HG02981 (cell line): ENCODE data around the gene SMAD3.
"Not testable (repeated sequence)": the region's sequence is repeated elsewhere in the genome, so short reads cannot be mapped to it uniquely, and the experiment has no call there.

ENCODE experiments used
- ATAC-seq: cut with Tn5 transposase; IDR thresholded peaks from one replicate; pipeline ENCODE4 v1.9.1; 2021; ENCODE audit warnings: mild to moderate bottlenecking, moderate library complexity; ENCODE audit not compliant: unreplicated experiment

Gene SMAD3

GRCh38 chr15:67065531-67066005 is at the start of gene SMAD3:
Gene SMAD3 (plus strand): TSS chr15:67065602. CDS start chr15:67066155, 553 bp downstream.
- peak; percentile 33 for ATAC-seq

GRCh38 chr15:67017311-67017710 is 48.1 kb upstream of the SMAD3 start:
- no peak for ATAC-seq

GRCh38 chr15:67018026-67018425 is 47.4 kb upstream of the SMAD3 start:
- no peak for ATAC-seq

GRCh38 chr15:67018441-67018840 is 47.0 kb upstream of the SMAD3 start:
- ATAC-seq, result no peak

- ATAC-seq, result no peak
Measured at GRCh38 chr15:67019069-67019468, 46.3 kb upstream of the SMAD3 start.

GRCh38 chr15:67019884-67020520 is 45.4 kb upstream of the SMAD3 start:
- ATAC-seq, result no peak

GRCh38 chr15:67020668-67021067 is 44.7 kb upstream of the SMAD3 start:
- ATAC-seq, result not testable (repeated sequence)

GRCh38 chr15:67021455-67021854 is 43.9 kb upstream of the SMAD3 start:
- ATAC-seq, result no peak

GRCh38 chr15:67022587-67023105 is 42.8 kb upstream of the SMAD3 start:
- no peak for ATAC-seq

- no peak for ATAC-seq
Measured at GRCh38 chr15:67023517-67024313, 41.7 kb upstream of the SMAD3 start.

- no peak for ATAC-seq
Measured at GRCh38 chr15:67024314-67024997, 40.9 kb upstream of the SMAD3 start.

- no peak for ATAC-seq
Measured at GRCh38 chr15:67024998-67025368, 40.4 kb upstream of the SMAD3 start.

- ATAC-seq, result no peak
Measured at GRCh38 chr15:67025719-67026609, 39.4 kb upstream of the SMAD3 start.

GRCh38 chr15:67026610-67026967 is 38.8 kb upstream of the SMAD3 start:
- no peak for ATAC-seq

- not testable (repeated sequence) for ATAC-seq
Measured at GRCh38 chr15:67028440-67028839, 37.0 kb upstream of the SMAD3 start.

- no peak for ATAC-seq
Measured at GRCh38 chr15:67030036-67030762, 35.2 kb upstream of the SMAD3 start.

- ATAC-seq, result no peak
Measured at GRCh38 chr15:67031331-67031730, 34.1 kb upstream of the SMAD3 start.

- ATAC-seq, result no peak
Measured at GRCh38 chr15:67032608-67033007, 32.8 kb upstream of the SMAD3 start.

- ATAC-seq, result no peak
Measured at GRCh38 chr15:67033012-67033411, 32.4 kb upstream of the SMAD3 start.

GRCh38 chr15:67033571-67034044 is 31.8 kb upstream of the SMAD3 start:
- no peak for ATAC-seq
